IPS-NIHi11 (cell line): ENCODE measurements around the gene GALM.
"Not testable (repeated sequence)": the region's sequence is repeated elsewhere in the genome, so short reads cannot be mapped to it uniquely, and the experiment has no call there.

Experiments used
- DNase-seq: peaks from one replicate; pipeline ENCODE4 v3.0.0; 2012; ENCODE audit warnings: mixed read lengths, low spot score

GALM gene

GRCh38 chr2:38740851-38741731, 75.2 kb downstream of the GALM start:
- peak; percentile 22 for DNase-seq

- DNase-seq: no peak
These were observed 77.1 kb downstream of the GALM start for GRCh38 chr2:38742797-38743559.

GRCh38 chr2:38743672-38744398, 77.9 kb downstream of the GALM start:
- no peak for DNase-seq

GRCh38 chr2:38744399-38744780, 78.5 kb downstream of the GALM start:
- no peak for DNase-seq

- DNase-seq: no peak
These were observed 79.4 kb downstream of the GALM start for GRCh38 chr2:38745267-38745666.

- no peak for DNase-seq
These were observed 81.1 kb downstream of the GALM start for GRCh38 chr2:38747007-38747424.

GRCh38 chr2:38747819-38748218, 81.9 kb downstream of the GALM start:
- no peak for DNase-seq

- DNase-seq: no peak
These were observed 82.5 kb downstream of the GALM start for GRCh38 chr2:38748391-38748790.

GRCh38 chr2:38748943-38749804, 83.3 kb downstream of the GALM start:
- DNase-seq: no peak

GRCh38 chr2:38750011-38750890, 84.3 kb downstream of the GALM start:
- peak; percentile 57 for DNase-seq

GRCh38 chr2:38750891-38751595, 85.1 kb downstream of the GALM start, which contains the start of gene SRSF7:
SRSF7 (minus strand) TSS chr2:38751361; CDS start chr2:38751256, 105 bp downstream.
- DNase-seq: peak; percentile 98

GRCh38 chr2:38751596-38752410, 85.9 kb downstream of the GALM start:
- DNase-seq: peak; percentile 29

- no peak for DNase-seq
These were observed 88.1 kb downstream of the GALM start for GRCh38 chr2:38754049-38754448.

- DNase-seq: no peak
These were observed 88.6 kb downstream of the GALM start for GRCh38 chr2:38754506-38754905.

GRCh38 chr2:38755891-38756290, 90.0 kb downstream of the GALM start:
- not testable (repeated sequence) for DNase-seq

GRCh38 chr2:38763228-38763627, 97.3 kb downstream of the GALM start:
- no peak for DNase-seq

- no peak for DNase-seq
These were observed 97.8 kb downstream of the GALM start for GRCh38 chr2:38763728-38764127.

- DNase-seq: no peak
These were observed 99.2 kb downstream of the GALM start for GRCh38 chr2:38765149-38765548.

GRCh38 chr2:38765551-38765950, 99.6 kb downstream of the GALM start:
- no peak for DNase-seq
